Upper lobe of left lung (tissue), 4 donors: Measurements from ENCODE around the gene SMAD6.

Experiments used
- EP300 ChIP-seq, 4 donors: sonication (generic); formaldehyde crosslinking; IDR thresholded peaks; one replicate each; pipeline ENCODE4 v1.5.1; 2017; ENCODE audit warnings: antibody characterized with exemption in 4 of 4, control low read depth in 2 of 4
- POLR2A ChIP-seq, 4 donors: fragments of 450-650 bp; IDR thresholded peaks; one replicate each; pipeline ENCODE4 v1.5.1; 2016 to 2017; ENCODE audit warnings: antibody characterized with exemption in 4 of 4, mild to moderate bottlenecking in 2 of 4
- POLR2AphosphoS5 ChIP-seq, 2 donors: sonication (generic); formaldehyde crosslinking; IDR thresholded peaks; one replicate each; pipeline ENCODE4 v1.5.1; 2017; ENCODE audit warnings: antibody characterized with exemption in 2 of 2
- TF ChIP-seq, protein P1 (sequence below), 6 experiments: fragments of 450-650 bp in 4 of 6; fragments of 200-600 bp in 2 of 6; sonication (generic) in 2 of 6; IDR thresholded peaks; one replicate each; pipeline ENCODE4 v1.5.1; 2016 to 2019; ENCODE audit warnings: antibody characterized with exemption in 6 of 6

DNA sequence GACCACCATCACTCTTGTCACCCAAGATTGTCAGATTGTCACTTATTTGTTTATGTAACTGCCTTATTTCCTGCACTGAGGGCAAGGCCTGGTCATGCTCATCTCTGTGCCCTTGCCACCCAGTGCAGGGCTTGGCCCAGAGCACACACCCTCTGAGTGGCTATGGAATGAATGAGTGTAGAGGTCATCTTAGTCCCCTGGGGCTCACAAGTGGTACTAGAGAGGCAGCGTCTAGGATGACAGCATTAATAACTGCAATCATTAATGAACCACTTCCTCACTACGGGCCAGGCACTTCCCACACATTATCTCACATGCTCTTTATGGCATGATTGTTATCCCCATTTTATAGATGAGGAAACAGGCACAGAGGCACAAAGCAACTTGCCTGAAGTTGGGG lies 117.0 kb downstream of the SMAD6 start:
- TF ChIP-seq, protein P1, sequence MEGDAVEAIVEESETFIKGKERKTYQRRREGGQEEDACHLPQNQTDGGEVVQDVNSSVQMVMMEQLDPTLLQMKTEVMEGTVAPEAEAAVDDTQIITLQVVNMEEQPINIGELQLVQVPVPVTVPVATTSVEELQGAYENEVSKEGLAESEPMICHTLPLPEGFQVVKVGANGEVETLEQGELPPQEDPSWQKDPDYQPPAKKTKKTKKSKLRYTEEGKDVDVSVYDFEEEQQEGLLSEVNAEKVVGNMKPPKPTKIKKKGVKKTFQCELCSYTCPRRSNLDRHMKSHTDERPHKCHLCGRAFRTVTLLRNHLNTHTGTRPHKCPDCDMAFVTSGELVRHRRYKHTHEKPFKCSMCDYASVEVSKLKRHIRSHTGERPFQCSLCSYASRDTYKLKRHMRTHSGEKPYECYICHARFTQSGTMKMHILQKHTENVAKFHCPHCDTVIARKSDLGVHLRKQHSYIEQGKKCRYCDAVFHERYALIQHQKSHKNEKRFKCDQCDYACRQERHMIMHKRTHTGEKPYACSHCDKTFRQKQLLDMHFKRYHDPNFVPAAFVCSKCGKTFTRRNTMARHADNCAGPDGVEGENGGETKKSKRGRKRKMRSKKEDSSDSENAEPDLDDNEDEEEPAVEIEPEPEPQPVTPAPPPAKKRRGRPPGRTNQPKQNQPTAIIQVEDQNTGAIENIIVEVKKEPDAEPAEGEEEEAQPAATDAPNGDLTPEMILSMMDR (IDR thresholded peaks at IDR 0.05): no peak
- TF ChIP-seq POLR2AphosphoS5 (IDR thresholded peaks at IDR 0.05) (no peak), POLR2A (IDR thresholded peaks at IDR 0.05) (no peak), EP300 (IDR thresholded peaks at IDR 0.05) (no peak)
